Nucleus accumbens (tissue), 56 donors: ENCODE measurements around the gene TRMT112.

Experiments used
- DNase-seq, 56 donors: peaks; one replicate each; lab custom pipeline; 2025; lab: John Stamatoyannopoulos, UW

Gene TRMT112

GRCh38 chr11:64283092-64283491 is 34.3 kb downstream of the TRMT112 start:
- DNase-seq: no peak

- no peak for DNase-seq
Observed at GRCh38 chr11:64281957-64282770, 35.2 kb downstream of the TRMT112 start.

GRCh38 chr11:64278576-64279190 is 38.7 kb downstream of the TRMT112 start:
- no peak for DNase-seq

- DNase-seq: no peak
Observed at GRCh38 chr11:64276653-64277431, 40.5 kb downstream of the TRMT112 start.

GRCh38 chr11:64275841-64276240 is 41.5 kb downstream of the TRMT112 start:
- no peak for DNase-seq

GRCh38 chr11:64275031-64275800 is 42.1 kb downstream of the TRMT112 start:
- no peak for DNase-seq

GRCh38 chr11:64269540-64270220 is 47.7 kb downstream of the TRMT112 start:
- peak; percentile 90 to 100 (median 99) for DNase-seq

GRCh38 chr11:64268893-64269539 is 48.3 kb downstream of the TRMT112 start:
- DNase-seq: peak in 11 of 56 donors; percentile 32 to 73 (median 64)

- peak in 3 of 56 donors; percentile 19 to 41 (median 33) for DNase-seq
Observed at GRCh38 chr11:64268025-64268892, 49.1 kb downstream of the TRMT112 start.

- DNase-seq: no peak
Observed at GRCh38 chr11:64267207-64267945, 50.0 kb downstream of the TRMT112 start.
